Measurements from ENCODE around the gene HACD4. TPM values are rescaled to one million over a fixed set of nuclear protein-coding genes. Genes with fewer than 3 reads are reported as not detected.

The HACD4 gene
- total and polyA plus RNA-seq, 9 of the 15 experiments (the other 6 are each of a cell fraction or from before 2014, with no cell fraction given), result 0.02 TPM; not detected in 8

DNA sequence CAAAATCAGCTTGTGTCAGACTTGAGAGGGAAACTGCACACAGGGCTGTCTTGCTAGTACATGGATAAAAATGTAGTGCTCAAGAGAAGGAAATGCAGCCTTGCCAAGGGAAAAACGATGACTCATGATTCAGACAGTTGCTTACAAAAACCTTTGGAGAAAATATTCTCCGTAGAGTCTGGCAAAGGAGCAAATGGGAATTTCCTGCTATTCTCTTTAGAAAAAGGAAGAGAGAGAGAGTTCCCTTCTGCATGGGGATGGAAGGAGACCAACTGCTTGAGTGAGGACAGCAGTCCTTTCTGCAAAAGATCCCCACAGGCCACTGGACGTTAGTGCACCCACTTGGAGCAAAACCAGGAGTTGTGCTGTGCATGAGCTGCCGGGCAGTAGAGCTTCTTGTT, 38.7 kb upstream of the HACD4 start (continued):
- TF ChIP-seq, protein P1, sequence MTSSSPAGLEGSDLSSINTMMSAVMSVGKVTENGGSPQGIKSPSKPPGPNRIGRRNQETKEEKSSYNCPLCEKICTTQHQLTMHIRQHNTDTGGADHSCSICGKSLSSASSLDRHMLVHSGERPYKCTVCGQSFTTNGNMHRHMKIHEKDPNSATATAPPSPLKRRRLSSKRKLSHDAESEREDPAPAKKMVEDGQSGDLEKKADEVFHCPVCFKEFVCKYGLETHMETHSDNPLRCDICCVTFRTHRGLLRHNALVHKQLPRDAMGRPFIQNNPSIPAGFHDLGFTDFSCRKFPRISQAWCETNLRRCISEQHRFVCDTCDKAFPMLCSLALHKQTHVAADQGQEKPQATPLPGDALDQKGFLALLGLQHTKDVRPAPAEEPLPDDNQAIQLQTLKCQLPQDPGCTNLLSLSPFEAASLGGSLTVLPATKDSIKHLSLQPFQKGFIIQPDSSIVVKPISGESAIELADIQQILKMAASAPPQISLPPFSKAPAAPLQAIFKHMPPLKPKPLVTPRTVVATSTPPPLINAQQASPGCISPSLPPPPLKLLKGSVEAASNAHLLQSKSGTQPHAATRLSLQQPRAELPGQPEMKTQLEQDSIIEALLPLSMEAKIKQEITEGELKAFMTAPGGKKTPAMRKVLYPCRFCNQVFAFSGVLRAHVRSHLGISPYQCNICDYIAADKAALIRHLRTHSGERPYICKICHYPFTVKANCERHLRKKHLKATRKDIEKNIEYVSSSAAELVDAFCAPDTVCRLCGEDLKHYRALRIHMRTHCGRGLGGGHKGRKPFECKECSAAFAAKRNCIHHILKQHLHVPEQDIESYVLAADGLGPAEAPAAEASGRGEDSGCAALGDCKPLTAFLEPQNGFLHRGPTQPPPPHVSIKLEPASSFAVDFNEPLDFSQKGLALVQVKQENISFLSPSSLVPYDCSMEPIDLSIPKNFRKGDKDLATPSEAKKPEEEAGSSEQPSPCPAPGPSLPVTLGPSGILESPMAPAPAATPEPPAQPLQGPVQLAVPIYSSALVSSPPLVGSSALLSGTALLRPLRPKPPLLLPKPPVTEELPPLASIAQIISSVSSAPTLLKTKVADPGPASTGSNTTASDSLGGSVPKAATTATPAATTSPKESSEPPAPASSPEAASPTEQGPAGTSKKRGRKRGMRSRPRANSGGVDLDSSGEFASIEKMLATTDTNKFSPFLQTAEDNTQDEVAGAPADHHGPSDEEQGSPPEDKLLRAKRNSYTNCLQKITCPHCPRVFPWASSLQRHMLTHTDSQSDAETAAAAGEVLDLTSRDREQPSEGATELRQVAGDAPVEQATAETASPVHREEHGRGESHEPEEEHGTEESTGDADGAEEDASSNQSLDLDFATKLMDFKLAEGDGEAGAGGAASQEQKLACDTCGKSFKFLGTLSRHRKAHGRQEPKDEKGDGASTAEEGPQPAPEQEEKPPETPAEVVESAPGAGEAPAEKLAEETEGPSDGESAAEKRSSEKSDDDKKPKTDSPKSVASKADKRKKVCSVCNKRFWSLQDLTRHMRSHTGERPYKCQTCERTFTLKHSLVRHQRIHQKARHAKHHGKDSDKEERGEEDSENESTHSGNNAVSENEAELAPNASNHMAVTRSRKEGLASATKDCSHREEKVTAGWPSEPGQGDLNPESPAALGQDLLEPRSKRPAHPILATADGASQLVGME (CRISPR knock-in tag; IDR thresholded peaks at IDR 0.05), result no peak
- TF ChIP-seq KLF13 (tag; IDR thresholded peaks at IDR 0.05; ENCODE audit: borderline replicate concordance, low read depth) (no peak), ZNF717 (CRISPR knock-in tag; IDR thresholded peaks at IDR 0.05) (no peak), ZBED1 (IDR thresholded peaks at IDR 0.05) (no peak), CBFA2T2 (conservative IDR thresholded peaks at IDR 0.05) (no peak), TAF9B (IDR thresholded peaks at IDR 0.05; ENCODE audit: partially characterized antibody) (no peak), CHD1 (IDR thresholded peaks at IDR 0.05; ENCODE audit: low read length) (no peak)
- TF ChIP-seq, protein P2, sequence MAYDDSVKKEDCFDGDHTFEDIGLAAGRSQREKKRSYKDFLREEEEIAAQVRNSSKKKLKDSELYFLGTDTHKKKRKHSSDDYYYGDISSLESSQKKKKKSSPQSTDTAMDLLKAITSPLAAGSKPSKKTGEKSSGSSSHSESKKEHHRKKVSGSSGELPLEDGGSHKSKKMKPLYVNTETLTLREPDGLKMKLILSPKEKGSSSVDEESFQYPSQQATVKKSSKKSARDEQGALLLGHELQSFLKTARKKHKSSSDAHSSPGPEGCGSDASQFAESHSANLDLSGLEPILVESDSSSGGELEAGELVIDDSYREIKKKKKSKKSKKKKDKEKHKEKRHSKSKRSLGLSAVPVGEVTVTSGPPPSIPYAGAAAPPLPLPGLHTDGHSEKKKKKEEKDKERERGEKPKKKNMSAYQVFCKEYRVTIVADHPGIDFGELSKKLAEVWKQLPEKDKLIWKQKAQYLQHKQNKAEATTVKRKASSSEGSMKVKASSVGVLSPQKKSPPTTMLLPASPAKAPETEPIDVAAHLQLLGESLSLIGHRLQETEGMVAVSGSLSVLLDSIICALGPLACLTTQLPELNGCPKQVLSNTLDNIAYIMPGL (CRISPR knock-in tag; IDR thresholded peaks at IDR 0.05), result no peak
- TF ChIP-seq, protein P3, sequence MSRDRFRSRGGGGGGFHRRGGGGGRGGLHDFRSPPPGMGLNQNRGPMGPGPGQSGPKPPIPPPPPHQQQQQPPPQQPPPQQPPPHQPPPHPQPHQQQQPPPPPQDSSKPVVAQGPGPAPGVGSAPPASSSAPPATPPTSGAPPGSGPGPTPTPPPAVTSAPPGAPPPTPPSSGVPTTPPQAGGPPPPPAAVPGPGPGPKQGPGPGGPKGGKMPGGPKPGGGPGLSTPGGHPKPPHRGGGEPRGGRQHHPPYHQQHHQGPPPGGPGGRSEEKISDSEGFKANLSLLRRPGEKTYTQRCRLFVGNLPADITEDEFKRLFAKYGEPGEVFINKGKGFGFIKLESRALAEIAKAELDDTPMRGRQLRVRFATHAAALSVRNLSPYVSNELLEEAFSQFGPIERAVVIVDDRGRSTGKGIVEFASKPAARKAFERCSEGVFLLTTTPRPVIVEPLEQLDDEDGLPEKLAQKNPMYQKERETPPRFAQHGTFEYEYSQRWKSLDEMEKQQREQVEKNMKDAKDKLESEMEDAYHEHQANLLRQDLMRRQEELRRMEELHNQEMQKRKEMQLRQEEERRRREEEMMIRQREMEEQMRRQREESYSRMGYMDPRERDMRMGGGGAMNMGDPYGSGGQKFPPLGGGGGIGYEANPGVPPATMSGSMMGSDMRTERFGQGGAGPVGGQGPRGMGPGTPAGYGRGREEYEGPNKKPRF (IDR thresholded peaks at IDR 0.05; ENCODE audit: low read depth, low read length), result no peak
- TF ChIP-seq, protein P4, sequence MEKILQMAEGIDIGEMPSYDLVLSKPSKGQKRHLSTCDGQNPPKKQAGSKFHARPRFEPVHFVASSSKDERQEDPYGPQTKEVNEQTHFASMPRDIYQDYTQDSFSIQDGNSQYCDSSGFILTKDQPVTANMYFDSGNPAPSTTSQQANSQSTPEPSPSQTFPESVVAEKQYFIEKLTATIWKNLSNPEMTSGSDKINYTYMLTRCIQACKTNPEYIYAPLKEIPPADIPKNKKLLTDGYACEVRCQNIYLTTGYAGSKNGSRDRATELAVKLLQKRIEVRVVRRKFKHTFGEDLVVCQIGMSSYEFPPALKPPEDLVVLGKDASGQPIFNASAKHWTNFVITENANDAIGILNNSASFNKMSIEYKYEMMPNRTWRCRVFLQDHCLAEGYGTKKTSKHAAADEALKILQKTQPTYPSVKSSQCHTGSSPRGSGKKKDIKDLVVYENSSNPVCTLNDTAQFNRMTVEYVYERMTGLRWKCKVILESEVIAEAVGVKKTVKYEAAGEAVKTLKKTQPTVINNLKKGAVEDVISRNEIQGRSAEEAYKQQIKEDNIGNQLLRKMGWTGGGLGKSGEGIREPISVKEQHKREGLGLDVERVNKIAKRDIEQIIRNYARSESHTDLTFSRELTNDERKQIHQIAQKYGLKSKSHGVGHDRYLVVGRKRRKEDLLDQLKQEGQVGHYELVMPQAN (IDR thresholded peaks at IDR 0.05; ENCODE audit: borderline replicate concordance), result no peak
